ENCODE results near the gene COL4A5. TPM values are rescaled to one million over a fixed set of nuclear protein-coding genes. Genes with fewer than 3 reads are reported as not detected.
A peak's percentile ranks its signal among the peaks of the same experiment; 100 is the strongest.

The COL4A5 gene
- total RNA-seq, 1 experiment from 2014 or later = 7.2 TPM

- no peak for DNase-seq (ENCODE audit: low read depth)
These were observed 202.1 kb downstream of the COL4A5 start for GRCh38 chrX:108641589-108642272.

- no peak for DNase-seq (ENCODE audit: low read depth)
These were observed 202.6 kb downstream of the COL4A5 start for GRCh38 chrX:108642273-108642628.

- DNase-seq (ENCODE audit: low read depth) = no peak
These were observed 225.1 kb downstream of the COL4A5 start for GRCh38 chrX:108664701-108665100.

- no peak for DNase-seq (ENCODE audit: low read depth)
These were observed 226.5 kb downstream of the COL4A5 start for GRCh38 chrX:108666101-108666500.

GRCh38 chrX:108671526-108671925 lies 231.9 kb downstream of the COL4A5 start:
- no peak for DNase-seq (ENCODE audit: low read depth)

- DNase-seq (ENCODE audit: low read depth) = no peak
These were observed 257.1 kb downstream of the COL4A5 start for GRCh38 chrX:108696690-108697089.

GRCh38 chrX:108699368-108699767 lies 259.7 kb downstream of the COL4A5 start:
- DNase-seq (ENCODE audit: low read depth) = peak; percentile 13

- no peak for DNase-seq (ENCODE audit: low read depth)
These were observed 262.0 kb downstream of the COL4A5 start for GRCh38 chrX:108701633-108702032.

GRCh38 chrX:108702530-108702929 lies 262.9 kb downstream of the COL4A5 start:
- DNase-seq (ENCODE audit: low read depth) = no peak

GRCh38 chrX:108704839-108705238 lies 265.2 kb downstream of the COL4A5 start:
- DNase-seq (ENCODE audit: low read depth) = no peak

GRCh38 chrX:108712886-108713285 lies 273.2 kb downstream of the COL4A5 start:
- DNase-seq (ENCODE audit: low read depth) = no peak

GRCh38 chrX:108722561-108722960 lies 282.9 kb downstream of the COL4A5 start:
- no peak for DNase-seq (ENCODE audit: low read depth)

GRCh38 chrX:108726748-108727147 lies 287.1 kb downstream of the COL4A5 start:
- DNase-seq (ENCODE audit: low read depth) = no peak

- no peak for DNase-seq (ENCODE audit: low read depth)
These were observed 291.5 kb downstream of the COL4A5 start for GRCh38 chrX:108731153-108731552.

- DNase-seq (ENCODE audit: low read depth) = no peak
These were observed 293.1 kb downstream of the COL4A5 start for GRCh38 chrX:108732630-108733321.

- no peak for DNase-seq (ENCODE audit: low read depth)
These were observed 294.8 kb downstream of the COL4A5 start for GRCh38 chrX:108734426-108734825.

- no peak for DNase-seq (ENCODE audit: low read depth)
These were observed 295.5 kb downstream of the COL4A5 start for GRCh38 chrX:108735091-108735678.

- DNase-seq (ENCODE audit: low read depth) = no peak
These were observed 296.3 kb downstream of the COL4A5 start for GRCh38 chrX:108735679-108736508.

- peak; percentile 10 for DNase-seq (ENCODE audit: low read depth)
These were observed 297.2 kb downstream of the COL4A5 start, which contains the start of gene IRS4 for GRCh38 chrX:108736509-108737479. TSS of gene IRS4 (minus strand) at chrX:108736563.

GRCh38 chrX:108737754-108738153 lies 298.1 kb downstream of the COL4A5 start:
- no peak for DNase-seq (ENCODE audit: low read depth)

- no peak for DNase-seq (ENCODE audit: low read depth)
These were observed 300.7 kb downstream of the COL4A5 start for GRCh38 chrX:108740299-108740774.
